Measurements from ENCODE around the gene HOXA5.

Gene HOXA5

DNA sequence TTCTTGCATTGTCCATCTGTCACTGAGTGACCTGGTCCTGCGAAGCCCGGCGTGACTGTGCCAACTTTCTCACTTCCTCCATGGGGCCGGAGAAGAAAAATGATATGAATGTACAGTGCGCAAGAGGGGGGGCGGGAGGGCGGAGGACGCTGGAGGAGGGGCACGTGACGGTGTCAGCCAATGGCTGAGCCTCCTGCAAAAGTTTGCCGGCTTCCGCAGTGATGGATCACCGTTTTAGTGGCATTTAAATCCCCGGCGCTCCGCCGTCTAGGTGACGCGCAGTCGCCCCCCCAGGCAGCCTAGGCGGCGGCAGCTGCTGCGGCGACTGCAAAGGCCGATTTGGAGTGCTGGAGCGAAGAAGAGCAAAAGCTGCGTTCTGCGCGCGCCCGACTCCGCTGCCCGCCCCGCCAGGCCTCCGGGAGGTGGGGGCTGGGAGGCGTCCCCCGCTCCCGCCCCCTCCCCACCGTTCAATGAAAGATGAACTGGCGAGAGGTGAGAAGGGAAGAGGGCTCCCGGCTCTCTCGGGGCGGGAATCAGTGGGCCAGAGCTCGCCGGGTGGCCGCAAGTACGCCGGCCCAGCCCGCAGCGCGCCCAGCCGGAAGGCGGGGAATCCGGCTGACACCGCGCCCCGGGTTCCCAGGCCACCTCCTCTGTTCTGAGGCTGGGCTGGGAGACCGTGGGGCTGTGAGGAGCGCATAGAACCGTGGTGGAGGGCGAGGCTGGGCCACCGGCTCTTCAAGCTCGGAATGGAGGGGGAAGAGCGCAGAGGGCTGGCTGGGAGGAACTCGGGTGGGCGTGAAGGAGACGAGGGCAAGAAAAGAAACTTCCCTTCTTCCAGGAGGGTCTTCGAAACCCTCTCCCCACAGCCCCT is 47.3 kb downstream of the HOXA5 start, which contains the start of gene HOXA1:
Gene HOXA1, minus strand, starts transcription at position 104 of the 871 bp plus-strand sequence. Its CDS starts 88 bp downstream, at position 16.
- DNase-seq (ENCODE audit: low read depth in 2 of 2) = peak; percentile 63 to 66

DNA sequence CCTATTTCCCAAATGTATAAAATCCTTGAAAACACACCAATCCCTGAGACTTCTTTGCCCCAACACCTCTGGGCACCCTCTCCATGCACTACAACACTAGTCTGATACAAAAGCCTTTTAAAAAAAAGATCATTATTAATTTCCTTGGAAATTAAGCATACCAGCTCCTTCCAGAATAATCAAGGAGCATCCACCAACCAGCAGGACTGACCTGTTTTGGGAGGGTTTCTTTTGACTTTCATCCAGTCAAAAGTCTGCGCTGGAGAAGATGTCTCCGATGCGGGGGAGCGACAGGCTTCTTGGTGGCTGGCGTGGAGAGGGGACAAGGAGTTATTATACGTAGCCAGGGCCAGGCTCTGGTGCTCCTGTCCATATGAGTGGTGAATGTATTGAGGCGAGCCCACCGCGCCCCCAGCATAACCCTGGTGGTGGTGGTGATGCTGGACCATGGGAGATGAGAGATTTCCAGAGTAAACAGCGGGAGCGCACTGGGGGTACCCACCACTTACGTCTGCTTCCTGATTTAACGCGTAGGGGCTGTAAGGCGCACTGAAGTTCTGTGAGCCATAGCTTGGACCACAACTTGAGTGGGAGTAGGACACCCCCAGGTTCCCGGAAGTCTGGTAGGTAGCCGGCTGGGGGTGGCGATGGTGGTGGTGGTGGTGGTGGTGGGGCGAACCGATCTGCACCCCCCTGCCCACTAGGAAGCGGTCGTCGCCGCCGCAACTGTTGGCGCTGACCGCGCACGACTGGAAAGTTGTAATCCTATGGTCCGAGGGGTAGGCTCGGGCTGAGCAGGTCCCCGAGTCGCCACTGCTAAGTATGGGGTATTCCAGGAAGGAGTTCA is 48.2 kb downstream of the HOXA5 start:
- DNase-seq (ENCODE audit: low read depth in 2 of 2) = no peak

DNA sequence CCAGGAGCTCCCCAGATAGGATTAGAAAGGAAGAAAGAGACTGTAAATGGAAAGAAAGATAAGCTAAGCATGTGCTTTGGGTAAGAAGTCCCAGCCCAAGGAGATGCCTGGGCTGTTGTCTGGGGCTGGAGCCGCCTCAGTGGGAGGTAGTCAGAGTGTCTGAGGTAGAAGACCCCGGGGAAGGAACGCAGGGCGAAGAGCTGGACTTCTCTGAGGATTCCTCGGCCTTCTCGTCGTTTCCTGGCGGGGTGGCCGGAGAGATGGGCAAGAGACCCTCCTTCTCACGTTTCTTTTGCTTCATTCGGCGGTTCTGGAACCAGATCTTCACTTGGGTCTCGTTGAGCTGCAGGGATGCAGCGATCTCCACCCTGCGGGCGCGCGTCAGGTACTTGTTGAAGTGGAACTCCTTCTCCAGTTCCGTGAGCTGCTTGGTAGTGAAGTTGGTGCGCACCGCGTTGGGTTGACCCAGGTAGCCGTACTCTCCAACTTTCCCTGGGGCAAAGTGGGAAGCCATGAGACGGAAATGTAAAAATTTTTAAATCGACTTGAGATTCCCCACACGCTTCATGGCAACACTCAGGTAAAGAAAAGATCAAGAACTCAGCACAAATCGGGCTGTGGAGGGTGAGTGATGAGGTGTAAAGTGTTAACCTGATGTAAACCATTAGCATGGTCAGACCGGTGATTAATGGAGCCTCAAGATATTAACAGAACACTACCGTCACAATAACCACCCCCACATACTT is 49.0 kb downstream of the HOXA5 start:
- DNase-seq (ENCODE audit: low read depth in 2 of 2) = no peak

DNA sequence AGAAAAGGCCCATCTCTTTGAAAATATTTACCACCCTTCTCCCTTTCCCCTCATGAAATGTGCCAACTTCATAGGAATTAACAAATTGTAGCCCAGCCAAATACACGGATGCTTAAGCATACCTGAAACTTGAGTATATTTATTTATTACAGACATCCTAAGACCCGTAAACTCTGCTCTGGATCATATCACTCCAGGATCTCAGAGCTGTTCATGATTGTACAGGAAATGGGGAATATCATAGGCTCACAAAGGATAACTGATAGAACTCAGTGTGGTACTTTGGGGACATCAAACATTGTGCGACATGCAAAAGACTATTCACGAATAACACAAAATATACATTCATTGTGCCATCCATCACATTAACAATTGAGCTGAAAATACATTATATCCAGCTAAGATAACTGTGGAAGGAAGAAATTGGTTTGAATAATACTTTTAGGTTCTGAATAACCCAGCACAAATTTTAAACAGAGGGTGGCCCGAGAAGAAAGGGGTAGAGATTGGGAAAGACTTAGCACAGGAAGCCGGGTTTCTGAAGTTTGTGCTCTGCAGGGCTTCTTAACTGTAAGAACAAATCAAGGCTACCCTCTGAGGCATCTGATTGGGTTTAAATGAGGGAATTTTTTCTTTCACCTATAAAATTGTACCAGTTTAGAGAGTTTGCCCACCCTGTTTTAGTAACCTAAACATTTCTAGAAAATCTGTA is 50.1 kb downstream of the HOXA5 start:
- DNase-seq (ENCODE audit: low read depth in 2 of 2) = no peak

DNA sequence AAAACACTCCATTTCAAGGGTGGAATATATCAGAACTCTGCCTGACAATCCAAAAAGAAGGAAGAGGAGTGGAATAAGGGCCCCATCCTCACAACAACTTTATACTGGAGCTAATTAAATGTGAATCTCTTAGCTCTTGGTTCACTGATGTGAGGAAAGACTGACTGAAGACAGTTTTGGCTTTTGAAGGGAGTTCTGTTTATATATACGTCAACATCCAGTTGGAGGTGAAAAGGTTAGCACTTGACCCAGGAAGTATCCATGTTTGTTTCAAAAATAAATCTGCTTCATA is 50.7 kb downstream of the HOXA5 start:
- DNase-seq (ENCODE audit: low read depth in 2 of 2) = no peak

DNA sequence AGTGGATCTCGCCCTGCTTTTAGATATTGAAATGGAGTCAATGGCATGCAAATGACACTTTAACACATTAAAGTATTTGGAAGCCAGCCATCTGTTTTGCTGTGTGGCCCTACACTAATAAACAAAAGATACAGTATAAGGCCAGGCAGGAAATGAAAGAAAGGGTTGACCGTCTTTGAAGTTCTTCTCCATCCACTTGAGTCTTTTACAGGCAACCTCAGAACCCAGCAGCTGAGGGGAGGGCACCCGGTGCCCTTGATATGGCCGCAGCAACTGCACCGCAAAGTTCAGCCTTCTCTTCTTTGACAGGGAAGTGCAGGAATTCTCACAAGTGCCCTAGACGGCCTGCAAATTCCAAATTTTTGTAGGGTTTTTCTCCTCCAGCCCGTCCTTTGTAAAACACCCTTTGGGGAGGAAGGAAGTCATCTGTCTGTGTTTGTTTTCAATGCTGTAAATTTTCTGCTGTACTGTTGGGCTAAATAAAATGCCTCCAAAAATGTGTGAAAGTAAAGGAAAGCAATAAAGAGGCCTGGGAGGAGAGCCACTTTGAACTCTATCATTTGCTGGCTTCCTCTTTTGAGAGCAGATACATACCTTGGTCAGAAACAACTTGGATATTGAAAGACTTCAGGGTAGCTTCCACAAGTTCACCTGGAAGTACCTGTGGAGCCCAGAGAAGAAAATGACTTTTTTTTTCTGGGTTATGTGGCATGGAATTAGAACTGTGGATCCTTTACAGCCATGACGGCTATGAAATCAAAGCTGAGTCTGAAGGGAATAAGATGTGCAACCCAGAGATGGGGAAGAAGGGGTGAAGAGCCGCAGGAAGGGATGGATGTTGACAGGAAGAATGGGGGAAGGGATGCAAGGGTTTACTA is 51.3 kb downstream of the HOXA5 start:
- no peak for DNase-seq (ENCODE audit: low read depth in 2 of 2)

DNA sequence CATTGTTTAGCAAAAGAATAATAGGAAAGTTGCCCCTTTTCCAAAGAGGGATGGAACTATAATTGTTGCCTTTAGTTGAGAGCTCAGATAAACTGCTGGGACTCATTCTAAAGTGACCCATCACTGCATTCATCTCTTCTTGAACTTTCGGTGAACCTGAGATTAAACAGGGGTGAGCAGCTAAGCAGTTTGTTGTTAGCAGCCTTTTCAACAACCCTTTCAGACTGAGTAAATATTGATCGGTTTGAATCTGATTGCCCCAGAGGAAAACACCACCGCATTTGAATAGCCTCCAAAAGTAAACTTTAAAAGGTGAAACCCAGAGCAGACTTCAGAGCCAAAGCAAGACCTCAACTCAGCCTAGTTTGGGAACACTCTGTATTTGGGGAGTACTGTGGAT is 52.4 kb downstream of the HOXA5 start:
- no peak for DNase-seq (ENCODE audit: low read depth in 2 of 2)

All from fibroblast of skin of left quadriceps (primary cell).